A673 (cell line): ENCODE measurements around the gene ATP5F1C. TPM values are rescaled to one million over a fixed set of nuclear protein-coding genes. Genes with fewer than 3 reads are reported as not detected.

Experiments
- BruUV-seq: library from RNA; stranded (reverse); fragments of 400-500 nt; replicated peaks from 2 replicates; lab custom pipeline; 2021; lab: Mats Ljungman, UMichigan
- CTCF ChIA-PET: fragments of 300-600 bp; sonication (Branson Sonifier 250); formaldehyde crosslinking; loops from one replicate; lab custom pipeline; 2022; ENCODE audit warnings: antibody characterized with exemption; lab: Charles Lee
- POLR2A ChIA-PET: fragments of 300-600 bp; sonication (Branson Sonifier 250); formaldehyde crosslinking; loops from one replicate; lab custom pipeline; 2022; ENCODE audit warnings: antibody characterized with exemption; ENCODE audit not compliant: low non-redundant PET; lab: Charles Lee
- DNase-seq: peaks from one replicate; pipeline ENCODE4 v3.0.0-alpha.2; 2015; ENCODE audit warnings: low spot score
- H3K27ac ChIP-seq: fragments of 200-600 bp; sonication (generic); 2 replicates; pipeline ENCODE4 v1.5.1; 2016; ENCODE audit warnings: mixed run types, low read depth, mild to moderate bottlenecking, mixed read lengths, antibody characterized with exemption, low read length; ENCODE audit not compliant: poor library complexity, severe bottlenecking
- H3K27me3 ChIP-seq: fragments of 200-600 bp; sonication (generic); replicated peaks from 2 replicates; pipeline ENCODE4 v1.6.1; 2017; ENCODE audit warnings: mixed run types, low read depth, mild to moderate bottlenecking, mixed read lengths, antibody characterized with exemption, low read length; ENCODE audit not compliant: insufficient read depth, poor library complexity
- H3K36me3 ChIP-seq: fragments of 200-600 bp; sonication (generic); 2 replicates; pipeline ENCODE4 v1.6.1; 2016; ENCODE audit warnings: mixed run types, mild to moderate bottlenecking, mixed read lengths, antibody characterized with exemption, low read length; ENCODE audit not compliant: insufficient read depth, poor library complexity, severe bottlenecking
- H3K4me1 ChIP-seq: fragments of 200-600 bp; sonication (generic); 2 replicates; pipeline ENCODE4 v1.6.1; 2017; ENCODE audit warnings: mixed run types, mild to moderate bottlenecking, mixed read lengths, antibody characterized with exemption, low read length; ENCODE audit not compliant: insufficient read depth, poor library complexity, severe bottlenecking
- H3K4me3 ChIP-seq: fragments of 200-600 bp; sonication (generic); 2 replicates; pipeline ENCODE4 v1.5.1; 2016; ENCODE audit warnings: low read depth, mixed run types, mild to moderate bottlenecking, mixed read lengths, low read length; ENCODE audit not compliant: poor library complexity, severe bottlenecking
- H3K9me3 ChIP-seq: fragments of 200-600 bp; sonication (generic); 2 replicates; pipeline ENCODE4 v1.6.1; 2016; ENCODE audit warnings: mixed run types, low read depth, mild to moderate bottlenecking, mixed read lengths, antibody characterized with exemption, low read length; ENCODE audit not compliant: poor library complexity, severe bottlenecking
- EZH2 ChIP-seq: fragments of 200-600 bp; sonication (generic); IDR thresholded peaks from 2 replicates; pipeline ENCODE4 v1.6.1; 2017; ENCODE audit warnings: borderline replicate concordance, low read depth, mild to moderate bottlenecking, mixed read lengths, antibody characterized with exemption, low read length; ENCODE audit not compliant: poor library complexity, severe bottlenecking
- intact Hi-C: fragments of 100-400 bp; cut with micrococcal nuclease; formaldehyde crosslinking; loops from one replicate; pipeline ENCODE4 v1.10.0; 2022; ENCODE audit not compliant: unreplicated experiment
- total RNA-seq: library from RNA; stranded (reverse); gene quantifications from 2 replicates; pipeline ENCODE4 v1.2.3, GENCODE V29; 2021
- TF ChIP-seq, protein P1 (sequence below): fragments of 300-800, 200-600 bp; sonication (generic); conservative IDR thresholded peaks from 2 replicates; pipeline ENCODE4 v1.5.1; 2017; ENCODE audit warnings: low read depth, mild to moderate bottlenecking, antibody characterized with exemption, low read length, moderate library complexity, mixed read lengths

The ATP5F1C gene
- total RNA-seq, 1 experiment from 2014 or later = 401 TPM

DNA sequence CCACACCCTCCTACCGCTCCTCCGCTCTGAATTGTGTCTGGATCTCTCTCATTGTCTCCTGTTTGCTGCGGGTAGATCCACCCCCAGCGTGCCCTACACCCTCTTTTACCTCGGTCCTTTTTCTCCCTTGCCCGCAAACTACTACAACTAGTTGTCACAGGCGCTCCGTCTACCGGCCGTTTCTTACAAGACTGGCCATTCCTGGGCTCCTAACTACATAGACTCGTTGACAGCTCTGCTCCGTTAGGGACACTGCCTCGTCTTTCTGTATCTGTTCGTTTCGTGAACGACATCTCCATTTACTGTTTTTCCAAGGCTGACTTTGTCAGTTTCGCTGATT, 31.1 kb downstream of the ATP5F1C start:
- intact Hi-C loops = no loop called here
- POLR2A ChIA-PET = no interaction called here
- H3K4me1 ChIP-seq = peaks cover 7% of the 10 kb centered on the region

DNA sequence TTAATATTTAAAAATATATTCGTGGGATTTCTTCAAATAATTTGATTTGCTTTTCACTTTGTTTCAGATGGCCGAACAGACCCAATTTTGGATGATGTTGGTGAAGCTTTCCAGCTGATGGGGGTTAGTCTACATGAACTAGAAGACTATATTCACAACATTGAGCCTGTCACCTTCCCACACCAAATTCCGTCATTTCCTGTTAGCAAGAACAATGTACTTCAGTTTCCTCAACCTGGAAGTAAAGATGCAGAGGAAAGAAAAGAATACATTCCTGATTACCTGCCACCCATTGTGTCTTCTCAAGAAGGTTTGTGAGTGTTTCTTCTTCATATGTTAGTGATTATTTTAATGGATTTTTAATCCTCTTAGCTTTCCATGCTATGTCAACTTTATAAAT, 36.3 kb downstream of the ATP5F1C start:
- BruUV-seq = no TSS peak
- Histone ChIP-seq H3K4me1 (peaks cover 7% of the 10 kb centered on the region), H3K27ac (no peak overlapping the region), H3K4me3 (no peak overlapping the region), H3K9me3 (no peaks in the 10 kb centered on the region), H3K36me3 (peaks cover 17% of the 10 kb centered on the region), H3K27me3 (no peaks in the 10 kb centered on the region)
- no peak for DNase-seq
- POLR2A ChIA-PET = no interaction called here
- CTCF ChIA-PET = no interaction called here
- no peak for TF ChIP-seq EZH2
- TF ChIP-seq, protein P1, sequence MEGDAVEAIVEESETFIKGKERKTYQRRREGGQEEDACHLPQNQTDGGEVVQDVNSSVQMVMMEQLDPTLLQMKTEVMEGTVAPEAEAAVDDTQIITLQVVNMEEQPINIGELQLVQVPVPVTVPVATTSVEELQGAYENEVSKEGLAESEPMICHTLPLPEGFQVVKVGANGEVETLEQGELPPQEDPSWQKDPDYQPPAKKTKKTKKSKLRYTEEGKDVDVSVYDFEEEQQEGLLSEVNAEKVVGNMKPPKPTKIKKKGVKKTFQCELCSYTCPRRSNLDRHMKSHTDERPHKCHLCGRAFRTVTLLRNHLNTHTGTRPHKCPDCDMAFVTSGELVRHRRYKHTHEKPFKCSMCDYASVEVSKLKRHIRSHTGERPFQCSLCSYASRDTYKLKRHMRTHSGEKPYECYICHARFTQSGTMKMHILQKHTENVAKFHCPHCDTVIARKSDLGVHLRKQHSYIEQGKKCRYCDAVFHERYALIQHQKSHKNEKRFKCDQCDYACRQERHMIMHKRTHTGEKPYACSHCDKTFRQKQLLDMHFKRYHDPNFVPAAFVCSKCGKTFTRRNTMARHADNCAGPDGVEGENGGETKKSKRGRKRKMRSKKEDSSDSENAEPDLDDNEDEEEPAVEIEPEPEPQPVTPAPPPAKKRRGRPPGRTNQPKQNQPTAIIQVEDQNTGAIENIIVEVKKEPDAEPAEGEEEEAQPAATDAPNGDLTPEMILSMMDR = no peak
- intact Hi-C loops = no loop called here

More for the DNA sequence above, 31.1 kb downstream of the ATP5F1C start:
- no peak for TF ChIP-seq EZH2
- TF ChIP-seq, protein P1 = peak; percentile 35
- Histone ChIP-seq H3K27me3 (no peaks in the 10 kb centered on the region), H3K9me3 (no peaks in the 10 kb centered on the region), H3K36me3 (peaks cover under 1% of the 10 kb centered on the region), H3K27ac (peak overlapping the region; percentile 79), H3K4me3 (peak overlapping the region; percentile 92)
- DNase-seq = peak; percentile 48
- CTCF ChIA-PET = no interaction called here
- no TSS peak for BruUV-seq

DNA sequence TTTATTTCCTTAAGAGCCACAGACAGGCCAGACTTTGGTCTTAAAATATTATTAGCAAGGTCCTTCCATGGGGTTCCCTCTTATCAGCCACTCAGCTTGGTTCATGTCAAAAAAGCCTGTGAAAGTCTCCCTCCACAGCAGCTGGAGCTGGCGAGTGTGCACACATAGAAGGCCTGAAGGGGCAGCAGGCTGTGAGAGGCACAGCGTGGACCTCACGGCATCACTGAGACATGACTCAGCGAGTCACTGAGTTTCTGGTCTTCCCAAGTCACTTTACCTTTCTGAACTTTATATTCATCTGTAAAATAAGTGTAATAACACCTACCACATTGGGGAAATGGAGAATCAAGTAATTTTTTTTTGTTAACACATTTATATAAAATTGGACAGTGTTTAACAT, 39.0 kb downstream of the ATP5F1C start:
- peak; percentile 15 for DNase-seq
- CTCF ChIA-PET = interaction anchor here (0.6 kb wide), 1 partner anchor 45 kb away, joined by 3 read pairs; no protein-coding TSS in a partner anchor

More for the DNA sequence above, 39.0 kb downstream of the ATP5F1C start:
- H3K36me3 ChIP-seq = peaks cover 17% of the 10 kb centered on the region
- TF ChIP-seq, protein P1 = no peak
- no peak for TF ChIP-seq EZH2
- H3K27ac ChIP-seq = no peak overlapping the region
- no peaks in the 10 kb centered on the region for H3K9me3 ChIP-seq
- no peaks in the 10 kb centered on the region for H3K4me1 ChIP-seq
- no TSS peak for BruUV-seq
- H3K27me3 ChIP-seq = no peaks in the 10 kb centered on the region
- H3K4me3 ChIP-seq = no peak overlapping the region
- intact Hi-C loops = no loop called here
- POLR2A ChIA-PET = no interaction called here
